Right renal pelvis (tissue), 4 donors: Measurements from ENCODE around the gene ACVR1B. TPM values are rescaled to one million over a fixed set of nuclear protein-coding genes. Genes with fewer than 3 reads are reported as not detected.

Experiments
- DNase-seq, 4 donors: peaks; one replicate each; pipeline ENCODE4 v3.0.0-alpha.2; 2013; ENCODE audit warnings: low read depth in 4 of 4, low spot score in 3 of 4, missing footprints in 1 of 4
- polyA plus RNA-seq, 4 donors: library from polyadenylated mRNA; unstranded; fragments of 120-200 nt; gene quantifications; one replicate each; pipeline ENCODE4 v1.2.1, GENCODE V29; 2013; ENCODE audit not compliant: insufficient read length in 4 of 4

The ACVR1B gene
- polyA plus RNA-seq, 4 donors, result 59.1 to 61.9 (median 59.3) TPM

DNA sequence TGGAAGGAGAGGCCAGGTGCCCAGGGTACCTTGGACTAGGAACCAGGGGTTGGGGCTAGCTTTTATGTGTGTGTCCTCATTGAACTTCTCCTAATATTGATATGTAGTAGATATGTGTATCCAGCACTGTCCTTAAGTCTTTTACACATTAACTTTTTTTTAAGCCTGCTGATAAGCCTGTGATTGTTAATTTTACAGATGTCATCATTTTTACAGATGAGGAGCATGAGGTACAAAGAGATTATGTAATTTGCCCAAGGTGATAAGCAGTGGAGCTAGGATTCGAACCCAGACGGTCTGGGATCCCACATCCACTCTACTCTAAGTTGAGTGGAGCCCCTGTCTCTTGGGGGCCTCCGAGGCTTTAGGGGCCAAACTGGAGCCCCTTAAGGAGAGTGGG is 89.5 kb downstream of the ACVR1B start:
- no peak for DNase-seq

DNA sequence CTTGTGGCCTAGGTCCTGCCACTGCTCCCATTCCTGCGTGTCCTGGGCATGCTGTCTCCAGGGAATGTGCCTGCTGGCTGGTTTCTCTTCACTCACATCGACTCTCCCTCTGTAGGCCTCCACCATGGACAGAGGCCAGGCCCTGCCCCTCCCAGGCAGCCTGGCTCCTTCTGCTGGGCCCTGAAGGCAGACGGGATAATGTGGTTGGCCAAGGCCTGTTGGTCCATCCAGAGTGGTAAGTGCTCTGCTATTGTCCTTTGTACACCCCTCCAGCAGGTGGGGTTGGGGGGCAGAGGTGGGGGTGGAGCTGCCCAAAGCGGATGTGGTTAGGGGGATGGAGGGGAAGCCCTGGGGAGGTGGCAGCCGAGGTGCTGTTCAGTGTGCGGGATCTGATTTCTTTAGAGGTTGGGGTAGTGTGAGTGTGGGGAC is 90.2 kb downstream of the ACVR1B start:
- no peak for DNase-seq

GRCh38 chr12:52042706-52043385 is 91.3 kb downstream of the ACVR1B start:
- DNase-seq, result no peak

DNA sequence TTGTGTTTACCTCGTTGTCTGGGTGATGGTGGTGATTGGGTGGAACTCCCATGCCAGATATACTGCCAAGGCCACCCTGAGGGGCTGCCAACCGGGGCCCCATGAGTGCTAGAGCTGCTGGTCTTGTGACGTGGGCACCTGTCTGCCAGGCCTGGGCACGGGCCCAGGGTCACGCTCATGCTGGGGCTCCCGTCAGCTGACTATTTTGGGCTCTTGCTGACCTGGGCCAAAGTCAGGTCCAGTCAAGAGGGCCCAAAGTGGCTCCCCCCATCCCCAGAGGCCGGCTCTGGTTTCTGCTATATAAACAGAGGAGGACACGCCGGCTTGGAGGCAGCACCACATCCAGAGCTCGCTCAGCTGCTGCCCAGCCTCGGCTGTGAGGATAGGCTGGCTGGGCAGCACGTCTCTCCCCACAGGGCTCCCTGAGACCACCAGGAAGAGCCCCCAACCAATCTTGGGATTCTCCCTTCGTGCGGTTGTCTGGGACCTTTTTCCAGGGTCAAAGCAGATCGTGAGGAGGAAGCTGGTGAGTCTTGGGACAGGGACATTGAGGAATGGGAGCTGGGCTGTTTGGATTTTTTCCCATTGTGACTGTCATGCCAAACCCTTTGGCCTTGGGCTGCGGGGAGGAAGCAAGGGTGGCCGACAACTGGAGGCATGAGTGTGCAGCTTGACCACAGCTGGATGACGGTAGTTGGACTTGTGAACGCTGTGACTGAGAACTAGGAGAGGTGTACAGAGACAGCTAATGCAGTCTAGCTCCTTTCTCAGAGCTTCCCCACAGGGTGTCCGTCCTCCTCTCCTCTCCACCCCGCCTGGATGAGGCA is 92.1 kb downstream of the ACVR1B start:
- DNase-seq, result no peak

- no peak for DNase-seq
Observed at GRCh38 chr12:52044292-52044983, 92.9 kb downstream of the ACVR1B start.

- DNase-seq, result no peak
Observed at GRCh38 chr12:52045794-52046199, 94.3 kb downstream of the ACVR1B start.

Other genes starting within 250 kb of the ACVR1B start
- gene FIGNL2, start 103.0 kb upstream of the ACVR1B start, polyA plus RNA-seq, result 1 to 10 TPM; 3.7 to 5.5 (median 4.4) TPM
- gene ANKRD33, start 63.6 kb upstream of the ACVR1B start, polyA plus RNA-seq, result under 1 TPM; 0.15 to 0.35 (median 0.27) TPM
- 10 to 100 TPM; 32.8 to 37.8 (median 33.5) TPM for gene ACVRL1, start 44.2 kb upstream of the ACVR1B start, polyA plus RNA-seq
- 10 to 100 TPM; 16.6 to 20.8 (median 17.3) TPM for gene TAMALIN, start 55.2 kb downstream of the ACVR1B start, polyA plus RNA-seq
- 10 to 100 TPM; 11.4 to 46.0 (median 21.5) TPM for gene NR4A1, start 99.7 kb downstream of the ACVR1B start, polyA plus RNA-seq
- gene ATG101, start 118.3 kb downstream of the ACVR1B start, polyA plus RNA-seq, result 10 to 100 TPM; 25.1 to 29.4 (median 27.7) TPM
- under 1 TPM; 0.30 to 0.65 (median 0.39) TPM for gene SMIM41, start 128.0 kb downstream of the ACVR1B start, polyA plus RNA-seq
- 1 to 10 TPM in 2 of 4 donors, under 1 TPM in 2; 0.83 to 1.4 (median 1.0) TPM for gene KRT80, start 240.3 kb downstream of the ACVR1B start, polyA plus RNA-seq